Osteocyte (in vitro differentiated cells): ENCODE data around the gene SYDE1. TPM values are rescaled to one million over a fixed set of nuclear protein-coding genes. Genes with fewer than 3 reads are reported as not detected.
"Not testable (repeated sequence)": the region's sequence is repeated elsewhere in the genome, so short reads cannot be mapped to it uniquely, and the experiment has no call there.

Experiments
- DNase-seq: peaks from one replicate; pipeline ENCODE4 v3.0.0; 2021; ENCODE audit warnings: mixed read lengths; ENCODE audit not compliant: unreplicated experiment; ENCODE audit errors: extremely low spot score
- H3K27ac Mint-ChIP-seq: one replicate; pipeline ENCODE4 v1.8.0; 2021; ENCODE audit warnings: mild to moderate bottlenecking, mixed read lengths; ENCODE audit not compliant: unreplicated experiment
- H3K27me3 Mint-ChIP-seq: one replicate; pipeline ENCODE4 v1.8.0; 2021; ENCODE audit warnings: mixed read lengths; ENCODE audit not compliant: unreplicated experiment
- H3K36me3 Mint-ChIP-seq: one replicate; pipeline ENCODE4 v1.8.0; 2021; ENCODE audit warnings: mixed read lengths; ENCODE audit not compliant: unreplicated experiment
- H3K4me1 Mint-ChIP-seq: one replicate; pipeline ENCODE4 v1.8.0; 2021; ENCODE audit warnings: mixed read lengths; ENCODE audit not compliant: unreplicated experiment
- H3K4me3 Mint-ChIP-seq: one replicate; pipeline ENCODE4 v1.8.0; 2021; ENCODE audit warnings: mild to moderate bottlenecking, moderate library complexity, mixed read lengths; ENCODE audit not compliant: unreplicated experiment
- H3K9me3 Mint-ChIP-seq: one replicate; pipeline ENCODE4 v1.8.0; 2021; ENCODE audit warnings: mixed read lengths; ENCODE audit not compliant: unreplicated experiment
- long read RNA-seq: library from polyadenylated mRNA; unstranded; transcript quantifications from one replicate; pipeline ENCODE4 v2.0.0, GENCODE V29; 2021
- total RNA-seq: library from RNA; stranded (reverse); gene quantifications from 2 replicates; pipeline ENCODE4 v1.2.1, GENCODE V29; 2021
- TF ChIP-seq, protein P1 (sequence below): fragments of 200-600 bp; sonication (generic); IDR thresholded peaks from 2 replicates; pipeline ENCODE4 v1.5.0; 2021; ENCODE audit warnings: antibody characterized with exemption, mild to moderate bottlenecking, moderate library complexity

The SYDE1 gene, protein sequence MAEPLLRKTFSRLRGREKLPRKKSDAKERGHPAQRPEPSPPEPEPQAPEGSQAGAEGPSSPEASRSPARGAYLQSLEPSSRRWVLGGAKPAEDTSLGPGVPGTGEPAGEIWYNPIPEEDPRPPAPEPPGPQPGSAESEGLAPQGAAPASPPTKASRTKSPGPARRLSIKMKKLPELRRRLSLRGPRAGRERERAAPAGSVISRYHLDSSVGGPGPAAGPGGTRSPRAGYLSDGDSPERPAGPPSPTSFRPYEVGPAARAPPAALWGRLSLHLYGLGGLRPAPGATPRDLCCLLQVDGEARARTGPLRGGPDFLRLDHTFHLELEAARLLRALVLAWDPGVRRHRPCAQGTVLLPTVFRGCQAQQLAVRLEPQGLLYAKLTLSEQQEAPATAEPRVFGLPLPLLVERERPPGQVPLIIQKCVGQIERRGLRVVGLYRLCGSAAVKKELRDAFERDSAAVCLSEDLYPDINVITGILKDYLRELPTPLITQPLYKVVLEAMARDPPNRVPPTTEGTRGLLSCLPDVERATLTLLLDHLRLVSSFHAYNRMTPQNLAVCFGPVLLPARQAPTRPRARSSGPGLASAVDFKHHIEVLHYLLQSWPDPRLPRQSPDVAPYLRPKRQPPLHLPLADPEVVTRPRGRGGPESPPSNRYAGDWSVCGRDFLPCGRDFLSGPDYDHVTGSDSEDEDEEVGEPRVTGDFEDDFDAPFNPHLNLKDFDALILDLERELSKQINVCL
- total RNA-seq, result 64.4 and 74.6 TPM in 2 replicates
- long read RNA-seq, result 0 reads

DNA sequence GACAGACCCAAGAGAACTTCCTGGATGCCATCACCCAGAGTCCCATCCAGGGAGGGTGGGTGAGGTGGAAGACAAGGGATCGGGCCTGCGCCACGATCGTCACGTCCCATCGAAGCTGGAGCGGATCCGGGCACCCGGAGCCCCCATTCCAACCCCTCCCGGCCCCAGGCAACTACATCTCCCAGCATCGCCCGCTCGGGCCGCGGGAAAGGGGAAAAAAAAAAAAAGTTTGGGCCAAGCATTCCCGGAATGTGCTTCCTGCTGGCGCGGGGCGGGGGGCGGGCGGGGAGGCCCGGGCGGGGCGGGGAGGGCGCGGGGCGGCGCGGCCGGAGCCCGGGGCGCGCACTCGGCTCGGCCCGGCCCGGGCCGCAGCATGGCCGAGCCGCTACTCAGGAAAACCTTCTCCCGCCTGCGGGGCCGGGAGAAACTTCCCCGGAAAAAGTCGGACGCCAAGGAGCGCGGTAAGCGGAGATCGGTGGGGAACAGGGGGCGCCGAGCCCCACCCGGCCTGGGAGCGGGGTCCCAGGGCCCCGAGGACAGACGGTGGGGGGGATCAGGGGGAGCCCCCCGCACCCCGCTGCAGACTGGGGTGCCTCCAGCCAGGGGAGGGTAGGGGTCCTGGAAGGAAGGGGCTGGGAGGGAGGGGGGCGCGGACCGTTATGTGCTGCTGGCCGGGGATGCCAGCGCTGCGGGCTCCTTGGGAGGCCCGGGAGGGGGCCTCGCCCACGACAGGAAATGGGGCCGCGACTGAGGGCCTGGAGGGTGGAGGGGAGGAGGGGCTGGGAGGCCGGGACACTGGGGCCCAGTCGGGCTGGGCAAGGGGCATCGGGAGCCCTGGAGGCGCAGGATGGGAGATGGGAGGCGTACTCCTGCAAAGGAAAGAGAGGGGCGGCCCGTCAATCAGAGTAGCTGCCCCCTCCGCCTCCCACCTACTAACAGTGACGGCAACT, at the start of gene SYDE1:
Gene SYDE1 (plus strand): TSS at position 341 of the 950 bp plus-strand sequence. CDS start 33 bp downstream, at position 374.
- DNase-seq, result no peak
- peaks cover 10% of the 10 kb centered on the region for H3K9me3 Mint-ChIP-seq
- peak within 1 kb of the TSS; percentile 94 for H3K27ac Mint-ChIP-seq
- peaks cover 8% of the 10 kb centered on the region for H3K36me3 Mint-ChIP-seq
- H3K27me3 Mint-ChIP-seq, result no peaks in the 10 kb centered on the region
- TF ChIP-seq, protein P1, sequence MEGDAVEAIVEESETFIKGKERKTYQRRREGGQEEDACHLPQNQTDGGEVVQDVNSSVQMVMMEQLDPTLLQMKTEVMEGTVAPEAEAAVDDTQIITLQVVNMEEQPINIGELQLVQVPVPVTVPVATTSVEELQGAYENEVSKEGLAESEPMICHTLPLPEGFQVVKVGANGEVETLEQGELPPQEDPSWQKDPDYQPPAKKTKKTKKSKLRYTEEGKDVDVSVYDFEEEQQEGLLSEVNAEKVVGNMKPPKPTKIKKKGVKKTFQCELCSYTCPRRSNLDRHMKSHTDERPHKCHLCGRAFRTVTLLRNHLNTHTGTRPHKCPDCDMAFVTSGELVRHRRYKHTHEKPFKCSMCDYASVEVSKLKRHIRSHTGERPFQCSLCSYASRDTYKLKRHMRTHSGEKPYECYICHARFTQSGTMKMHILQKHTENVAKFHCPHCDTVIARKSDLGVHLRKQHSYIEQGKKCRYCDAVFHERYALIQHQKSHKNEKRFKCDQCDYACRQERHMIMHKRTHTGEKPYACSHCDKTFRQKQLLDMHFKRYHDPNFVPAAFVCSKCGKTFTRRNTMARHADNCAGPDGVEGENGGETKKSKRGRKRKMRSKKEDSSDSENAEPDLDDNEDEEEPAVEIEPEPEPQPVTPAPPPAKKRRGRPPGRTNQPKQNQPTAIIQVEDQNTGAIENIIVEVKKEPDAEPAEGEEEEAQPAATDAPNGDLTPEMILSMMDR, result no peak
- peaks cover 15% of the 10 kb centered on the region for H3K4me1 Mint-ChIP-seq
- peak within 1 kb of the TSS; percentile 88 for H3K4me3 Mint-ChIP-seq

DNA sequence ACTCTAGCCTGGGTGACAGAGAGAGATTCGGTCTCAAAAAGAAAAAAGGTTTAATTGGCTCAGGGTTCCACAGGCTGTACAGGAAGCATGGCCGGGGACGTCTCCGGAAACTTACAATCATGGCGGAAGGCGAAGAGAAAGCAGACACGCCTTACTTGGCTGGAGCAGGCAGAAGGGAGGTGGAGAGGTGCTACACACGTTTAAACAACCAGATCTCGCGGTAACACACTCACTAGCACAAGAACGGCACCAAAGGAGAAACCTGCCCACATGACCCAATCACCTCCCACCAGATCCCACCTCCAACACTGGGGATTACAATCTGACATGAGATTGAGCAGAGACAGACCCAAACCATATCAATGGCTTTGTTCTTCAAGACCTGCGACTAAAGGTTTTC, 45.2 kb upstream of the SYDE1 start:
- H3K9me3 Mint-ChIP-seq, result no peaks in the 10 kb centered on the region
- no peaks in the 10 kb centered on the region for H3K36me3 Mint-ChIP-seq
- H3K4me3 Mint-ChIP-seq, result no peak overlapping the region
- no peak for DNase-seq
- TF ChIP-seq, protein P1, result no peak
- H3K27me3 Mint-ChIP-seq, result peaks cover 15% of the 10 kb centered on the region
- no peak overlapping the region for H3K27ac Mint-ChIP-seq
- H3K4me1 Mint-ChIP-seq, result no peaks in the 10 kb centered on the region

DNA sequence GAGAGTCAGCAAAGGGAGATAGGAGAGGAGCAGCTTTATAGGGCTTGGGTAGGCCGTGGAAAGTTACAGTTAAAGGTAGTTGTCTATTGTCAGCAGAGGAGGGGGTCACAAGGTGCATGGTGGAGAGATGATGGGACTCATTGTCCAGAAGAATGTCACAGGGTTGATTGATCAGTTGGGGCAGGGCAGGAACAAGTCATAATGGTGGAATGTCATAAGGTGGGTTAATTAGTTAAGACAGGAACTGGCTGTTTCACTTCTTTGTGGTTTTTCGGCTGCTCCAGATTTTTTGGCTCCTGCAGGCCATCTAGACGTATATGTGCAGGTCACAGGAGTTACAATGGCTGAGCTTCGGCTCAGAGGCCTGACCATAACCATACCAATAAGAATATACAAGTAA, 36.8 kb upstream of the SYDE1 start:
- H3K27ac Mint-ChIP-seq, DNase-seq, H3K9me3 Mint-ChIP-seq, H3K4me1 Mint-ChIP-seq, H3K4me3 Mint-ChIP-seq, H3K36me3 Mint-ChIP-seq: not testable (repeated sequence)
- peaks cover 20% of the 10 kb centered on the region for H3K27me3 Mint-ChIP-seq

DNA sequence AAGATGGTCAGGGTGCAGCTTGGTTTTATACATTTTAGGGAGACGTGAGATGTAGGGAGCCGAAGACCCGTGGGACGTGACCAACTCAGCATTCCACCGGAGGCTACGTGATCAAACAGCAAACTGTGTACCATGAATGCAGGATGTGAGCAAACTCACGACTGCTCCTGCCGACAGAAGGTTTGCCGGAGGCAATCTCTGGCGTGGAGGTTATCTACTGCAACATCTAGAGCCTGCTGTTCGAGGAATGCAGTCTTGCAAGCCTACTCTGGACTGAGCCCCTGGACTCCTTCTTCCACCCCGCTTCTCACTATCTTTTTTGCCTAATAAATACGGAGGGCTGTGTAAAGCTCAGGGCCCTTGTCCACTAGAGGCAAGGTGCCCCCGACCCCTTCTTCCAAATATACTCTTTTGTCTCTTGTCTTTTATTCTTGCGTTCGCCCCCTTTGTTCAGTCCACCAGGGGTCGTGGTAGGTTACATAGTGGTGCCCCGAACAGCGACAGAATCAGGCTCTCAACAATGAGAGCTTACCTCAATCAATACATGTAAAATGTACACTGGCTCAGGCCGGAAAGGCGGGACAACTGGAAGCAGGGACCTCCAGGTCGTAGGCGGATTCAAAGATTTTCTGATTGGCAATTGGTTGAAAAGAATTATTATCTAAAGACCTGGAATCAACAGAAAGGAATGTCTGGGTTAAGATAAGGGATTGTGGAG, 34.1 kb upstream of the SYDE1 start:
- Mint-ChIP-seq H3K36me3 (no peaks in the 10 kb centered on the region), H3K27me3 (peaks cover 12% of the 10 kb centered on the region), H3K9me3 (no peaks in the 10 kb centered on the region), H3K27ac (no peak overlapping the region), H3K4me1 (no peaks in the 10 kb centered on the region), H3K4me3 (no peak overlapping the region)
- TF ChIP-seq, protein P1, result no peak
- no peak for DNase-seq

DNA sequence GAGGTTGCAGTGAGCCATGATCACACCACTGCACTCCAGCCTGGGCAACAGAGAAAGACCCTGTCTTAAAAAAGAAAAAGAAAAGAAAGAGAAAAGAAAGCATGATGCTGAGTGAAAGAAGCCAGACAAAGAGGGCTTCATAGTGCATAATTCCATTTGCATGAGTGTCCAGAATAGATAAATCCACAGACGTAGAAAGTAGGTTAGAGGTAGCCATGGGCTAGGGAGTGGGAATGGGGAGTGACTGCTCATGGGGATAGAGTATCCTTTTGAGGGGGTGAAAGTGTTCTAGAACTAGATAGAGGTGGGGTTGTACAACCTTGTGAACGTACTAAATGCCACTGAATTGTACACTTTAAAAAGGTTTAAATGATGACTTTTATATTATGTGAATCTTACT, 32.8 kb upstream of the SYDE1 start:
- DNase-seq, result no peak

More for the DNA sequence above, 32.8 kb upstream of the SYDE1 start:
- no peaks in the 10 kb centered on the region for H3K9me3 Mint-ChIP-seq
- H3K4me3 Mint-ChIP-seq, result no peak overlapping the region
- H3K27ac Mint-ChIP-seq, result no peak overlapping the region
- H3K27me3 Mint-ChIP-seq, result peaks cover 18% of the 10 kb centered on the region
- H3K36me3 Mint-ChIP-seq, result no peaks in the 10 kb centered on the region
- TF ChIP-seq, protein P1, result no peak
- no peaks in the 10 kb centered on the region for H3K4me1 Mint-ChIP-seq
